ENCODE data around the gene THAP4.

Gene THAP4

DNA sequence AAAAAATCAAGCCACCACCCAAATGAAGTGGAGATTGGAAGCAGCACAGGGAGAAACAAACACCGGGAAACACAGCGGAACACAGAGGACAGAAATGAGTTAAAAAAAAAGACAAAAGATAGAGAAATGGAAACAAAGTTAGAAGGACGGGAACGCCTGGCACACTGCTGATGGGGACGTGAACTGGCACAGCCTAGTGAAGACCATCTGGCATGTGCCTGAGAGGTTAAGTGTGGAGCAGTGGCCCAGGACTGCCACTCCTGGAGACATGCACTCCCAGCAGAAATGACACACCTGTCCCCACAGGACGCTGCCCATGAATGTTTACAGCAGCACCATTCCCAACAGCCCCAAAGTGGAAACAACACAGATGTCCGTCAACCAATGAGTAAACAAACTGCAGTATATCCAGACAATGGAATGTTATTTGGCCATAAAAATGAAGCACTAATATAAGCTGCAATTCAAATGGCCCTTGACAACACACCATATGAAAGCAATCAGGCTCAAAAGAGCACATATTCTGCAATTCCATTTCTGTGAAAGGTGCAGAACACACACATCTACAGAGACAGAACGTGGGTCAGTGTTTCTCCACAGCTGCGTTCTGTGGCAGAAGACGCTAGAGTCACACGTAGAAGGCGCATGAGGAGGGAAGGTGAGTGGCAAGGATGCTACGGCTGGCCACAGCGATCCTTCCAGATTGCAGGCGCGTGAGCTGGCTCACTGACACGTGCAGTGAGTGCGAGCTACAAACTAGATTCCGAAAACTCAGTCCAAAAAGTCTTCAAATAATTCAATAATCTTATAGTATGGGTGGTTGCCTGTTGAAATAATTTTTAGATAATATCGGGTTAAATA lies 24.6 kb downstream of the THAP4 start:
- TF ChIP-seq, protein P1, sequence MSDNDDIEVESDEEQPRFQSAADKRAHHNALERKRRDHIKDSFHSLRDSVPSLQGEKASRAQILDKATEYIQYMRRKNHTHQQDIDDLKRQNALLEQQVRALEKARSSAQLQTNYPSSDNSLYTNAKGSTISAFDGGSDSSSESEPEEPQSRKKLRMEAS (IDR thresholded peaks at IDR 0.05; ENCODE audit: low read depth, low read length), result no peak
- no peak for DNase-seq (ENCODE audit: low read depth)

GRCh38 chr2:241611062-241611461 lies 25.9 kb downstream of the THAP4 start:
- no peak overlapping the region for H3K4me3 ChIP-seq (ENCODE audit: low read depth, low read length)
- TF ChIP-seq MYC (IDR thresholded peaks at IDR 0.05; ENCODE audit: low read depth, low read length) (no peak), CTCF (IDR thresholded peaks at IDR 0.05; ENCODE audit: low read depth, low read length) (no peak), POLR2A (IDR thresholded peaks at IDR 0.05; ENCODE audit: extremely low read depth, insufficient read length) (no peak)
- TF ChIP-seq, protein P1 (IDR thresholded peaks at IDR 0.05; ENCODE audit: low read depth, low read length), result no peak
- no peak for DNase-seq (ENCODE audit: low read depth)

More for the DNA sequence above, 24.6 kb downstream of the THAP4 start:
- H3K4me3 ChIP-seq (ENCODE audit: low read depth, low read length), result no peak overlapping the region

- TF ChIP-seq CTCF (IDR thresholded peaks at IDR 0.05; ENCODE audit: low read depth, low read length) (peak; percentile 56), MYC (IDR thresholded peaks at IDR 0.05; ENCODE audit: low read depth, low read length) (no peak), POLR2A (IDR thresholded peaks at IDR 0.05; ENCODE audit: extremely low read depth, insufficient read length) (peak; percentile 32)
- TF ChIP-seq, protein P1 (IDR thresholded peaks at IDR 0.05; ENCODE audit: low read depth, low read length), result peak; percentile 45; the same call in 1 of the 2 replicates
- peak; percentile 96 for DNase-seq (ENCODE audit: low read depth)
These were observed 26.8 kb downstream of the THAP4 start for GRCh38 chr2:241609859-241610793.

DNA sequence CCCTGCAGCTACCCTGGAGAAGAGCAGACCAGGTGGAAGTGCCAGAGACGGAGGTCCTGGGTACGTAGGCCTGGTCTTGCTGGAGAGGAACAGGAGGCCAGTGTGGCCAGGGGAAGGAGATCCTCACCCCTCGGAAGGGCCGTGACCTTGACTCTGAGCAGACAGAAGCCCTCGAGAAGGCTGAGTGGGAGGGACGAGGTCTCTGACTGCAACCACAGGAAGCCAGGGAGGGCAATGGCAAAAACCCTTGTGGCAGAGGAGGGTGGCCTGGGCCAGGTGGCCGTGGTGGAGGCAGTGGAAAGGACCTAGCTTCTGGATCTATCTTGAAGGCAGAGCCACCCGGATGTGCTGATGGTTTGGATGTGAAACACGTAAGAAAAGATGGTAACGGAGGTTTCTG lies 28.1 kb downstream of the THAP4 start:
- TF ChIP-seq, protein P1 (IDR thresholded peaks at IDR 0.05; ENCODE audit: low read depth, low read length), result no peak
- no peak for TF ChIP-seq CTCF (IDR thresholded peaks at IDR 0.05; ENCODE audit: low read depth, low read length)
- no peak for TF ChIP-seq MYC (IDR thresholded peaks at IDR 0.05; ENCODE audit: low read depth, low read length)
- no peak for TF ChIP-seq POLR2A (IDR thresholded peaks at IDR 0.05; ENCODE audit: extremely low read depth, insufficient read length)
- DNase-seq (ENCODE audit: low read depth), result peak; percentile 61

More at GRCh38 chr2:241609859-241610793, 26.8 kb downstream of the THAP4 start:
- no peak overlapping the region for H3K4me3 ChIP-seq (ENCODE audit: low read depth, low read length)

DNA sequence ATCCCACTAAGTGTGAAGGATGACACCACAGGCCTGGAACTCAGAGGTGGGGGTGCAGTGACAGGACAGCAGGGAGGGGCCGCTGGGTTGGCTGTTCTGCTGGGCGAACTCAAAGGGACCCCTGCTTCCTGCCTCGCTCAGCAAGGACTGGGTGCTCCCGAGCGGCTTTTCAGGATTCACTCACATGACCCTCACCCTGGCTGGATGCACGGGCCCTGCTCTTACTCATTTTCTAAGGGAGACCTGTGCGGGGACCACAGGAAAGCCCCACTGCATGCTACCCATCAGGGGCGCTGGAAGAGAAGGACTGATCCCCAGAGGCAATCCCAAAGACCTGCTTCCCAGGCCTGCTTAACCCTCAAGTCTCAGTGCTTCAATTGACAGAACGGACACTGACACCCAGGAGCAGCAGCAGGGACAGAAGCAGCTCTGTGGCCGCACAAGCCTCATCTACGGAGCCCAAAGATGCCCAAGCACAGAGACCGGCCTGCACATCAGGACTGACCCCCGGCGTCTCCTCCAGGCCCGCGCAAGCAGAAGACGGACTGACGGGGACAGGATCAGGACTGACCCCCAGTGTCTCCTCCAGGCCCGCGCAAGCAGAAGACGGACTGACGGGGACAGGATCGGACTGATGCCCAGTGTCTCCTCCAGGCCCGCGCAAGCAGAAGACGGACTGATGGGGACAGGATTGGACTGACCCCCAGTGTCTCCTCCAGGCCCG lies 29.6 kb downstream of the THAP4 start:
- no peak for TF ChIP-seq MYC (IDR thresholded peaks at IDR 0.05; ENCODE audit: low read depth, low read length)
- TF ChIP-seq, protein P1 (IDR thresholded peaks at IDR 0.05; ENCODE audit: low read depth, low read length), result no peak
- no peak for TF ChIP-seq POLR2A (IDR thresholded peaks at IDR 0.05; ENCODE audit: extremely low read depth, insufficient read length)
- no peak for DNase-seq (ENCODE audit: low read depth)
- no peak overlapping the region for H3K4me3 ChIP-seq (ENCODE audit: low read depth, low read length)

More for the DNA sequence above, 28.1 kb downstream of the THAP4 start:
- H3K4me3 ChIP-seq (ENCODE audit: low read depth, low read length), result no peak overlapping the region

DNA sequence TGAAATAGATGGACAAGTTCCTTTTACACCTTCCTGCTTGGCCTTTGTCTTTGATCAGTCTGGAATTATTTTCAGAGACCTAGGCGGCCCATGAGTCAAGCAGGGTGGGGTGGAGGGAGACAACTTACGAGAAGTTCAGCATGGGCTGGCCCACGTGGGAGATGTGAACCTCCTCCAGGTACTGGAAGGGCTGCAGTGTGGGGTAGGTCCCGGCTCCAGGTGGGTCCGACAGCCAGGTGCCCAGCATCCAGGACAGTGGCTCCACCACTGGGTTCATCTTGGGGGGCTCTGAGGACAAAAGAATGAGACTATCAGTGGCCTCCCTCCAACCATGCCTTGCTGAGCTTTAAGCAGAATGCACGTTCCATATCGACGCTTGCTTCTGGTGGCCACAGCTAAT lies 30.8 kb downstream of the THAP4 start:
- TF ChIP-seq, protein P1 (IDR thresholded peaks at IDR 0.05; ENCODE audit: low read depth, low read length), result no peak
- TF ChIP-seq CTCF (IDR thresholded peaks at IDR 0.05; ENCODE audit: low read depth, low read length), result no peak
- TF ChIP-seq POLR2A (IDR thresholded peaks at IDR 0.05; ENCODE audit: extremely low read depth, insufficient read length), result no peak
- TF ChIP-seq MYC (IDR thresholded peaks at IDR 0.05; ENCODE audit: low read depth, low read length), result no peak
- no peak overlapping the region for H3K4me3 ChIP-seq (ENCODE audit: low read depth, low read length)
- DNase-seq (ENCODE audit: low read depth), result no peak

Measured in NB4 (cell line).